ENCODE measurements around the gene KLF11. TPM values are rescaled to one million over a fixed set of nuclear protein-coding genes. Genes with fewer than 3 reads are reported as not detected.

The KLF11 gene
- total RNA-seq, 3 donors from 2014 or later = 22.0 to 27.5 (median 22.2) TPM

- no peaks in the 10 kb centered on the region for H3K36me3 ChIP-seq
- no peaks in the 10 kb centered on the region for H3K9me3 ChIP-seq
- no peak overlapping the region for H3K4me3 ChIP-seq
- intact Hi-C loops (cut with DNase I; ENCODE audit: low total_unique reads) = no loop called here
- no peak for DNase-seq (ENCODE audit: low spot score in 2 of 2)
- peak overlapping the region in 1 of 2 donors; percentile 70 for H3K27ac ChIP-seq
- H3K4me1 ChIP-seq = no peaks in the 10 kb centered on the region
- no peak for TF ChIP-seq CTCF (IDR thresholded peaks at IDR 0.05)
- no peak for TF ChIP-seq POLR2A (IDR thresholded peaks at IDR 0.05)
- TF ChIP-seq POLR2AphosphoS5 (IDR thresholded peaks at IDR 0.05) = no peak
- H3K27me3 ChIP-seq = no peaks in the 10 kb centered on the region
These were observed 40.7 kb upstream of the KLF11 start for GRCh38 chr2:10002681-10003080.

GRCh38 chr2:10003206-10004125 is 39.9 kb upstream of the KLF11 start:
- intact Hi-C loops (cut with DNase I; ENCODE audit: low total_unique reads) = no loop called here
- no peak for DNase-seq (ENCODE audit: low spot score in 2 of 2)
- Histone ChIP-seq H3K27ac (peak overlapping the region in 1 of 2 donors; percentile 70), H3K4me3 (no peak overlapping the region), H3K27me3 (no peaks in the 10 kb centered on the region), H3K9me3 (no peaks in the 10 kb centered on the region), H3K4me1 (no peaks in the 10 kb centered on the region), H3K36me3 (no peaks in the 10 kb centered on the region)
- TF ChIP-seq POLR2AphosphoS5 (IDR thresholded peaks at IDR 0.05) (peak in 2 of 3 donors; percentile 33 to 68), POLR2A (IDR thresholded peaks at IDR 0.05) (no peak), CTCF (IDR thresholded peaks at IDR 0.05) (no peak)

GRCh38 chr2:10004401-10004800 is 38.9 kb upstream of the KLF11 start:
- peak overlapping the region in 1 of 2 donors; percentile 46 for H3K27ac ChIP-seq

GRCh38 chr2:10004836-10005235 is 38.5 kb upstream of the KLF11 start:
- H3K27me3 ChIP-seq = no peaks in the 10 kb centered on the region
- H3K4me3 ChIP-seq = no peak overlapping the region
- intact Hi-C loops (cut with DNase I; ENCODE audit: low total_unique reads) = no loop called here
- H3K36me3 ChIP-seq = no peaks in the 10 kb centered on the region
- TF ChIP-seq CTCF (IDR thresholded peaks at IDR 0.05) (no peak), POLR2AphosphoS5 (IDR thresholded peaks at IDR 0.05) (no peak), POLR2A (IDR thresholded peaks at IDR 0.05) (no peak)
- DNase-seq (ENCODE audit: low spot score in 2 of 2) = no peak
- H3K4me1 ChIP-seq = peaks cover 8% of the 10 kb centered on the region in 2 donors
- peak overlapping the region in 1 of 2 donors; percentile 46 for H3K27ac ChIP-seq
- H3K9me3 ChIP-seq = no peaks in the 10 kb centered on the region

More at GRCh38 chr2:10004401-10004800, 38.9 kb upstream of the KLF11 start:
- Histone ChIP-seq H3K4me1 (peaks cover 4% of the 10 kb centered on the region in 2 donors), H3K4me3 (no peak overlapping the region), H3K36me3 (no peaks in the 10 kb centered on the region), H3K27me3 (no peaks in the 10 kb centered on the region), H3K9me3 (no peaks in the 10 kb centered on the region)
- TF ChIP-seq POLR2AphosphoS5 (IDR thresholded peaks at IDR 0.05) (no peak), CTCF (IDR thresholded peaks at IDR 0.05) (no peak), POLR2A (IDR thresholded peaks at IDR 0.05) (no peak)
- intact Hi-C loops (cut with DNase I; ENCODE audit: low total_unique reads) = no loop called here
- DNase-seq (ENCODE audit: low spot score in 2 of 2) = no peak

Data from breast epithelium (tissue), 4 donors.